ENCODE data around the gene PDCD1LG2. TPM values are rescaled to one million over a fixed set of nuclear protein-coding genes. Genes with fewer than 3 reads are reported as not detected.

PDCD1LG2 gene
- polyA plus RNA-seq, 1 donor, result 0.60 TPM

DNA sequence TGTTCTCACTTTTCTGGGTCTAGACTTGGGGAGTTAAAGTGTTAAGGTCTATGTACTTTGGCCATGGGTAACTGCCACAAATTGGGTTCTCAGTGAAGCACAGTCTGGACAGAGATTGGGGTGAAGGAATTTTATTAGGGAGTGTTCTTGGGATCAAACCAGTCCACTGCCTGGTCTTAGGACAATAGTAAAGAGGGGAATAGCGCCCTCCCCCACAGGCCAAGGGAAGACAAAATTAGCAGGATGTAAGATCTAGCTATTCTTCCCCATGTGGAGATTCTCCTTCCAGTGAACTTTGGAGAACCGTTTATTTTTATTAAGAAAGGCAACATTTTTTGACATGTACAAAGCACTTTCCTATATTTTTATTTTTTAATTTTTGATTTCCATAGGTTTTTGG, 100.2 kb downstream of the PDCD1LG2 start:
- Histone ChIP-seq H3K9me3 (ENCODE audit: control insufficient read depth, low read depth, low read length) (no peaks in the 10 kb centered on the region), H3K27me3 (ENCODE audit: control insufficient read depth, insufficient read depth, low read length) (no peaks in the 10 kb centered on the region), H3K4me1 (ENCODE audit: control insufficient read depth, insufficient read depth, low read length) (no peaks in the 10 kb centered on the region), H3K4me3 (ENCODE audit: low read length) (no peak overlapping the region), H3K36me3 (ENCODE audit: control insufficient read depth, insufficient read depth, low read length) (no peaks in the 10 kb centered on the region), H3K27ac (ENCODE audit: low read length) (no peak overlapping the region)
- 100% methylated on average over 1 of the region's 2 CpGs for WGBS (ENCODE audit: insufficient coverage, low lambda C conversion rate)
- DNase-seq, result no peak

DNA sequence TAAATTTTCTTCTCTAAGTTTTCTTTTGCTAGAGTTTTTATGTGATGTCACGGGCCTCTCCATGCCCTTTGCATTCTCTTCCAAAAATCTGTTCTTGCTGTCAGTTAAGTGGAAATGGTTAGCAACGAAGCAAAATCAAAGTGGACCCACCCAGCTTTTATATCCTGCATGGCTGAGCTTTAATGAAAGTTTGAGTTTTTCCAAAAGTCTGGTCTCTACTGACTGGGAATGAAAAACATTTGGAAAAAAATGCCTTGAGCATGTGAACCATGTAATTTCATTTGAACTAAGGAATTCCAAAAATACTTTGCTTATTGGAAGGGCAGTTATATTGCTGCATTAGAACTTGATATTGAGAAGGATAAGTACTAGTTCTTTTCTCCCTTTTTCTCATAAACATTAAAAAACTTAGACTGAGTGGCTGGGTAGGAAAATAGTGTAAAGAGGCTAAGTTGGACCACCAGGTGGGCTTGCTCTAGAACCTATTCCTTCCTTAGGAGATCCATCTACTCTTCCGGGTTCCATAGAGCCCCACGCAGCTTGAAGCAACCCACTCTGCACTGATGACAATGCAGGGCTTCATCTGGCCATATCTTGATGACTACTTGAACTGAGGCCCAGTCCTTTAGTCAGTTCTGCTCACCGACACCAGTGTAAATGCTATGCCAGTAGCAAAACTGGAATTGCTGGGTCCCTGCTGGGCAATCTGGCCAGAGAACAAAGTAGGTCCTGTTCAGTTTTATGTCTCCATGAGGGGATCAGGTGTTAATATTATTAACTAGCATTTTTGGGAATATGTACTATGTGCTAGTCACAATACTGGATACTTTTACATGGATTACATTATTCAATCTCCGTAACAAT, 101.2 kb downstream of the PDCD1LG2 start:
- Histone ChIP-seq H3K36me3 (ENCODE audit: control insufficient read depth, insufficient read depth, low read length) (no peaks in the 10 kb centered on the region), H3K4me1 (ENCODE audit: control insufficient read depth, insufficient read depth, low read length) (no peaks in the 10 kb centered on the region), H3K27me3 (ENCODE audit: control insufficient read depth, insufficient read depth, low read length) (no peaks in the 10 kb centered on the region), H3K4me3 (ENCODE audit: low read length) (no peak overlapping the region), H3K9me3 (ENCODE audit: control insufficient read depth, low read depth, low read length) (no peaks in the 10 kb centered on the region), H3K27ac (ENCODE audit: low read length) (no peak overlapping the region)
- DNase-seq, result no peak
- 100% methylated on average over 1 of the region's 6 CpGs for WGBS (ENCODE audit: insufficient coverage, low lambda C conversion rate)

DNA sequence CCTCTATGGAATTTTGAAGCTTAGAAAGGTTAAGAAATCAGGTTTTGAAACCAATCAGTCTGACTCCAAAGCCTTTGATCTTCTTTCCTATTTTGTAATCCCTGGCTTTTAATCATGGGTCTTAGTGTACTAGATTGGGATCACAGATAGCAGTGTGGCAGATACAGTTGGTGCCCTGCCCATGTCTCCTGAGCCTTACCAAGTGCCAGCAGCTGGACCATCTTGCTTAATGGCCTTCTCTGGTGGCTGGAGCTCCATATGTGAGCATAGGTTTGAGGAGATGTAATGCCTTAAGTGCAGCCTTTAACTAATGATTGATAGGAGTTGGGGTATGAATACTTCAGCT, 101.8 kb downstream of the PDCD1LG2 start:
- H3K9me3 ChIP-seq (ENCODE audit: control insufficient read depth, low read depth, low read length), result no peaks in the 10 kb centered on the region
- no peak overlapping the region for H3K4me3 ChIP-seq (ENCODE audit: low read length)
- H3K36me3 ChIP-seq (ENCODE audit: control insufficient read depth, insufficient read depth, low read length), result no peaks in the 10 kb centered on the region
- no peaks in the 10 kb centered on the region for H3K4me1 ChIP-seq (ENCODE audit: control insufficient read depth, insufficient read depth, low read length)
- H3K27ac ChIP-seq (ENCODE audit: low read length), result no peak overlapping the region
- no peaks in the 10 kb centered on the region for H3K27me3 ChIP-seq (ENCODE audit: control insufficient read depth, insufficient read depth, low read length)
- DNase-seq, result no peak

DNA sequence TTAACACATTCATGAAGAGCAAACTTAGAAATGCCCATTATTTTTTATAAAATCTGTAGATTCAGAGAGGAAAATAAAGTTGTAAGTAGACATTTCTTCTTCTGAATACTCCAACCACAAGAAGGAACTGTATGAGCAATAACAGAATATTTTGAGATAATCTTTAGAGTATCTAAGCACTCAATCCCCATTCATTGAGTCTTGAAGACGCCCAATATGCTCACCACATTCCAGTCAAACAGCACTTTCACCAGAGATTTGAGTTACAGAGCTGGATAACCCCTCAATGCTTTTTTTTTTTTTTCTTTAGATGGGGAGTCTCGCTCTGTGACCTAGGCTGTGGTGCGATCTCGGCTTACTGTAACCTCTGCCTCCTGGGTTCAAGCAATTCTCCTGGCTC, 103.9 kb downstream of the PDCD1LG2 start:
- no CpG with 5 or more reads among the region's 4 CpGs for WGBS (ENCODE audit: insufficient coverage, low lambda C conversion rate)

DNA sequence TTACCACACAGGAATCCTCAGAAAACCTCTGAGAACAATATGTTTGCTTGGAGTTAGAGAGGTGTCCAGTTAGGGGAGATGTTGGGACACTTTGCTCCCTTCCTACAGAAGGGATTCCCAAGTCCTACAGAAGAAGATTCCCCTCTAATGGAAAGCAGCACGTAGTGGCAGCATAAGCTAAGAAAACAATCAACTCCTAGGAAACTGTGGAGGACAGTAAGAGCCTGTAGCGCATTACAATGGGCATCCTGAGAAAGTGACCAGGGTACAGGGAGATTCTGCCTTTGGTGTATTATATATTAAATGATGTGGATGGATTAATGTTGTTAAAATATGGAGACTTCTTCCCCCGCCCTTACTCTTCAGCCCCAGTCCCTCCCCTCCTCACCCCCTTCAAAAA, 104.7 kb downstream of the PDCD1LG2 start:
- 100% methylated on average over 1 of the region's 3 CpGs for WGBS (ENCODE audit: insufficient coverage, low lambda C conversion rate)
- no peak for DNase-seq
- no peaks in the 10 kb centered on the region for H3K36me3 ChIP-seq (ENCODE audit: control insufficient read depth, insufficient read depth, low read length)
- H3K4me1 ChIP-seq (ENCODE audit: control insufficient read depth, insufficient read depth, low read length), result no peaks in the 10 kb centered on the region
- no peak overlapping the region for H3K27ac ChIP-seq (ENCODE audit: low read length)
- no peak overlapping the region for H3K4me3 ChIP-seq (ENCODE audit: low read length)
- no peaks in the 10 kb centered on the region for H3K27me3 ChIP-seq (ENCODE audit: control insufficient read depth, insufficient read depth, low read length)
- no peaks in the 10 kb centered on the region for H3K9me3 ChIP-seq (ENCODE audit: control insufficient read depth, low read depth, low read length)

More for the DNA sequence above, 103.9 kb downstream of the PDCD1LG2 start:
- no peak for DNase-seq
- Histone ChIP-seq H3K36me3 (ENCODE audit: control insufficient read depth, insufficient read depth, low read length) (no peaks in the 10 kb centered on the region), H3K9me3 (ENCODE audit: control insufficient read depth, low read depth, low read length) (no peaks in the 10 kb centered on the region), H3K4me3 (ENCODE audit: low read length) (no peak overlapping the region), H3K27ac (ENCODE audit: low read length) (no peak overlapping the region), H3K27me3 (ENCODE audit: control insufficient read depth, insufficient read depth, low read length) (no peaks in the 10 kb centered on the region), H3K4me1 (ENCODE audit: control insufficient read depth, insufficient read depth, low read length) (no peaks in the 10 kb centered on the region)

DNA sequence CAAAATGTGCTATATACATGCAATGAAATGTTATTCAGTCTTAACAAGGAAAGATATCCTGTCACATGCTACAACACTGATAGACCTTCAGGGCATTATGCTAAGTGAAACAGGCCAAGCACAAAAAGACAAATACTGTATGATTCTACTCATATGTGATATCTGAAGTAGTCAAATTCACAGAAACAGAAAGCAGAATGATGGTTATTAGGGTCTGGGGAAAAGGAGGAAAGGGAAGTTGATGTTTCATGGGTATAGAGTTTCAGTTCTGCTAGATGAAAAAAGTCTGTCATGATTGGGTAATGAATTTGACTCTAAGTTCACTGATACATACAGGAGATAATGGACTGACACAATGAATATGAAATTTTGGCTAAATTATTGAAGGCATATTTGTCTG, 107.4 kb downstream of the PDCD1LG2 start:
- Histone ChIP-seq H3K27ac (ENCODE audit: low read length) (no peak overlapping the region), H3K4me3 (ENCODE audit: low read length) (no peak overlapping the region), H3K36me3 (ENCODE audit: control insufficient read depth, insufficient read depth, low read length) (no peaks in the 10 kb centered on the region), H3K9me3 (ENCODE audit: control insufficient read depth, low read depth, low read length) (no peaks in the 10 kb centered on the region), H3K27me3 (ENCODE audit: control insufficient read depth, insufficient read depth, low read length) (no peaks in the 10 kb centered on the region), H3K4me1 (ENCODE audit: control insufficient read depth, insufficient read depth, low read length) (no peaks in the 10 kb centered on the region)
- no peak for DNase-seq

DNA sequence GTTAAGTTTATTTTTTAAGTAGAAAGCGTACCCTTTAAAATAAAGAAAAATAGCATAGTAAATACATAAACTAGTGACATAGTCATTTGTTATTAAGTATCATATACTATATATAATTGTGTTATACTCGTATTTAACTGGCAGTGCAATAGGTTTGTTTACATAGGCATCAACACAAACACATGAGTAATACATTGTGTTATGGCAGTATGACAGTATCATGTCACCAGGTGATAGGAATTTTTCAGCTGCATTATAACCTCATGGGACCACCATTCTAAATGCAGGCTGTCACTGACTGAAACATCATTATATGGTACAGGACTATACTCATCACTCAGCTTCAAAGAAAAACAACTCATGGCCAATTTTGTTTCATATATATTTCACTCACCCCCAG, 110.2 kb downstream of the PDCD1LG2 start:
- no peak for DNase-seq
- Histone ChIP-seq H3K27ac (ENCODE audit: low read length) (no peak overlapping the region), H3K27me3 (ENCODE audit: control insufficient read depth, insufficient read depth, low read length) (no peaks in the 10 kb centered on the region), H3K4me1 (ENCODE audit: control insufficient read depth, insufficient read depth, low read length) (no peaks in the 10 kb centered on the region), H3K9me3 (ENCODE audit: control insufficient read depth, low read depth, low read length) (no peaks in the 10 kb centered on the region), H3K36me3 (ENCODE audit: control insufficient read depth, insufficient read depth, low read length) (no peaks in the 10 kb centered on the region), H3K4me3 (ENCODE audit: low read length) (no peak overlapping the region)
- WGBS (ENCODE audit: insufficient coverage, low lambda C conversion rate), result no CpG with 5 or more reads among the region's 2 CpGs

Other genes starting within 250 kb of the PDCD1LG2 start
- gene RLN2, start 205.8 kb upstream of the PDCD1LG2 start, polyA plus RNA-seq, result 0.22 TPM
- not detected for gene RLN1, start 170.7 kb upstream of the PDCD1LG2 start, polyA plus RNA-seq
- gene PLGRKT, start 72.6 kb upstream of the PDCD1LG2 start, polyA plus RNA-seq, result 30.8 TPM
- gene CD274, start 60.0 kb upstream of the PDCD1LG2 start, polyA plus RNA-seq, result 1.6 TPM
- gene RIC1, start 118.6 kb downstream of the PDCD1LG2 start, polyA plus RNA-seq, result 19.4 TPM

Measured in large intestine (tissue), 3 donors.